Progenitor cell of endocrine pancreas (in vitro differentiated cells): Measurements from ENCODE around the gene PTPN18. TPM values are rescaled to one million over a fixed set of nuclear protein-coding genes. Genes with fewer than 3 reads are reported as not detected.

Experiments used
- DNase-seq: peaks from one replicate; pipeline ENCODE4 v3.0.0; 2021; ENCODE audit warnings: low spot score; ENCODE audit not compliant: unreplicated experiment
- H3K27ac Mint-ChIP-seq: 2 replicates; pipeline ENCODE4 v1.8.0; 2021; ENCODE audit warnings: mild to moderate bottlenecking, moderate library complexity, mixed read lengths
- H3K27me3 Mint-ChIP-seq: 2 replicates; pipeline ENCODE4 v1.8.0; 2021; ENCODE audit warnings: mixed read lengths
- H3K36me3 Mint-ChIP-seq: 2 replicates; pipeline ENCODE4 v1.8.0; 2022; ENCODE audit warnings: mixed read lengths; ENCODE audit not compliant: insufficient read depth
- H3K4me1 Mint-ChIP-seq: 2 replicates; pipeline ENCODE4 v1.8.0; 2021; ENCODE audit warnings: low read depth, mixed read lengths
- H3K4me3 Mint-ChIP-seq: 2 replicates; pipeline ENCODE4 v1.8.0; 2021; ENCODE audit warnings: low read depth, mild to moderate bottlenecking, moderate library complexity, mixed read lengths
- H3K9me3 Mint-ChIP-seq: 2 replicates; pipeline ENCODE4 v1.8.0; 2021; ENCODE audit warnings: low read depth, mixed read lengths
- CTCF ChIP-seq: fragments of 200-600 bp; sonication (generic); IDR thresholded peaks from one replicate; pipeline ENCODE4 v1.5.0; 2021; ENCODE audit warnings: antibody characterized with exemption, mild to moderate bottlenecking; ENCODE audit not compliant: unreplicated experiment
- total RNA-seq: library from RNA; stranded (reverse); gene quantifications from 2 replicates; pipeline ENCODE4 v1.2.1, GENCODE V29; 2021

Gene PTPN18
- total RNA-seq, 1 donor from 2014 or later: 47.5 TPM

DNA sequence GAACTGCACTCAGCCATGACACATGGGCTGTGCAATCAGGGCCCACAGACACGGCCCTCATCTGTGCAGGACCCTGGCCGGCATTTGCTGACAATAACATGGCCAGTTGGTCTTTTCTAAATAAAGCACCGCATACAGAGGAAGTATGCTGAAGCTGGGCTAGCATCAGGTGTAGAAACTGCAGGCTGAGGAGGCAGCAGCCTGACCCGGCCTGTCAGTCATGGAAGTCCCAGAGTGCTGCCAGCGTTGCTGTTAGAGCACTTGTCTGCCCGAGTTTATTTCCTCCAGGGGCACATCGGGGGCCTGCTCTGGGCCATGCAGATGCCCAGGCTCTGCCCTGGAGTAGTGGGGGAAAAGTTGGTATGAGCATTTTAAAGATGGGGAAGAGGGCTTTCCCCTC is 4.1 kb upstream of the PTPN18 start:
- Mint-ChIP-seq H3K4me3 (no peak overlapping the region), H3K27ac (no peak overlapping the region), H3K9me3 (no peaks in the 10 kb centered on the region), H3K4me1 (peaks cover 2% of the 10 kb centered on the region), H3K36me3 (peaks cover 16% of the 10 kb centered on the region), H3K27me3 (no peaks in the 10 kb centered on the region)
- DNase-seq: no peak
- TF ChIP-seq CTCF: no peak

DNA sequence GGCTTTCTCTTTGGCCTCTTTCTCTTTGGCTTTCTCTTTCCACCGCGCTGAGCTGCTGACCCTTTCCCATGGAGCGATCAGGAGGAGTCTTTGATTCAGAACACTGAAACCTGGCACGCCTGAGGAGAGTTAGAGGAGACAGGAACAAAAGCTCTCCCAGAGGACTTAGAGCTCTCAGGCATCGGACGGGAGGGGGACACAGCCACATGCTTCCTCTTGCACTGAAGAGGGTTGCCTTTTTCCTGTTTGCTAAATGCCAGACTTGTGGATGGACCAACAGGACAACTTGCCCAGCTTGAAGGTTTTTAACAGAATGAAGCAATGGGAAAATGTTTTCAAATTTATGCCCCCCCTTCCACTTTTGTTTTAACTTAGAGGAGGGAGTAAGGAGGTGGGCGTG is 3.6 kb upstream of the PTPN18 start:
- Mint-ChIP-seq H3K36me3 (peaks cover 15% of the 10 kb centered on the region), H3K4me1 (peaks cover 2% of the 10 kb centered on the region), H3K9me3 (no peaks in the 10 kb centered on the region), H3K4me3 (no peak overlapping the region), H3K27ac (no peak overlapping the region), H3K27me3 (no peaks in the 10 kb centered on the region)
- TF ChIP-seq CTCF: no peak
- no peak for DNase-seq

GRCh38 chr2:130353291-130354138 is 2.3 kb upstream of the PTPN18 start:
- DNase-seq: no peak
- Mint-ChIP-seq H3K4me3 (no peak overlapping the region), H3K9me3 (no peaks in the 10 kb centered on the region), H3K36me3 (peaks cover 4% of the 10 kb centered on the region), H3K27ac (no peak overlapping the region), H3K4me1 (peaks cover 2% of the 10 kb centered on the region), H3K27me3 (no peaks in the 10 kb centered on the region)
- TF ChIP-seq CTCF: no peak

GRCh38 chr2:130354139-130354428 is 1.8 kb upstream of the PTPN18 start:
- peak overlapping the region; percentile 70 for H3K4me3 Mint-ChIP-seq
- no peaks in the 10 kb centered on the region for H3K9me3 Mint-ChIP-seq
- no peak for DNase-seq
- H3K27me3 Mint-ChIP-seq: no peaks in the 10 kb centered on the region
- H3K4me1 Mint-ChIP-seq: peaks cover 2% of the 10 kb centered on the region
- H3K36me3 Mint-ChIP-seq: peaks cover 3% of the 10 kb centered on the region
- H3K27ac Mint-ChIP-seq: no peak overlapping the region
- TF ChIP-seq CTCF: no peak

- Mint-ChIP-seq H3K27me3 (no peaks in the 10 kb centered on the region), H3K27ac (peak overlapping the region; percentile 15), H3K4me1 (peaks cover 2% of the 10 kb centered on the region), H3K4me3 (peak overlapping the region; percentile 70), H3K36me3 (peaks cover 4% of the 10 kb centered on the region), H3K9me3 (peaks cover 5% of the 10 kb centered on the region)
- TF ChIP-seq CTCF: no peak
- DNase-seq: no peak
These were observed 681 bp upstream of the PTPN18 start for GRCh38 chr2:130355172-130355577.
